Measurements from ENCODE around the gene KREMEN1. TPM values are rescaled to one million over a fixed set of nuclear protein-coding genes. Genes with fewer than 3 reads are reported as not detected.
A peak's percentile ranks its signal among the peaks of the same experiment; 100 is the strongest.

KREMEN1 gene
- total RNA-seq, 1 donor from 2014 or later: 5.8 TPM

GRCh38 chr22:29110946-29111345 is 38.1 kb downstream of the KREMEN1 start:
- DNase-seq (ENCODE audit: low read depth): no peak
- Histone ChIP-seq H3K27me3 (ENCODE audit: control insufficient read depth, insufficient read depth, low read length) (no peaks in the 10 kb centered on the region), H3K4me3 (ENCODE audit: low read depth, low read length) (no peak overlapping the region), H3K36me3 (ENCODE audit: control insufficient read depth, insufficient read depth, low read length) (no peaks in the 10 kb centered on the region)
- FAIRE-seq: no peak
- TF ChIP-seq CTCF (IDR thresholded peaks at IDR 0.05; ENCODE audit: insufficient read depth, low read length, severe bottlenecking): no peak

- H3K36me3 ChIP-seq (ENCODE audit: control insufficient read depth, insufficient read depth, low read length): no peaks in the 10 kb centered on the region
- H3K4me3 ChIP-seq (ENCODE audit: low read depth, low read length): no peak overlapping the region
- no peaks in the 10 kb centered on the region for H3K27me3 ChIP-seq (ENCODE audit: control insufficient read depth, insufficient read depth, low read length)
- no peak for TF ChIP-seq CTCF (IDR thresholded peaks at IDR 0.05; ENCODE audit: insufficient read depth, low read length, severe bottlenecking)
- DNase-seq (ENCODE audit: low read depth): no peak
- no peak for FAIRE-seq
Measured at GRCh38 chr22:29112121-29112520, 39.3 kb downstream of the KREMEN1 start.

- no peak overlapping the region for H3K4me3 ChIP-seq (ENCODE audit: low read depth, low read length)
- H3K27me3 ChIP-seq (ENCODE audit: control insufficient read depth, insufficient read depth, low read length): no peaks in the 10 kb centered on the region
- TF ChIP-seq CTCF (IDR thresholded peaks at IDR 0.05; ENCODE audit: insufficient read depth, low read length, severe bottlenecking): no peak
- DNase-seq (ENCODE audit: low read depth) (no peak), FAIRE-seq (no peak)
- H3K36me3 ChIP-seq (ENCODE audit: control insufficient read depth, insufficient read depth, low read length): no peaks in the 10 kb centered on the region
Measured at GRCh38 chr22:29112681-29113080, 39.8 kb downstream of the KREMEN1 start.

GRCh38 chr22:29113319-29113718 is 40.5 kb downstream of the KREMEN1 start:
- H3K27me3 ChIP-seq (ENCODE audit: control insufficient read depth, insufficient read depth, low read length): no peaks in the 10 kb centered on the region
- H3K36me3 ChIP-seq (ENCODE audit: control insufficient read depth, insufficient read depth, low read length): no peaks in the 10 kb centered on the region
- H3K4me3 ChIP-seq (ENCODE audit: low read depth, low read length): no peak overlapping the region
- no peak for FAIRE-seq
- peak; percentile 40 for DNase-seq (ENCODE audit: low read depth)
- TF ChIP-seq CTCF (IDR thresholded peaks at IDR 0.05; ENCODE audit: insufficient read depth, low read length, severe bottlenecking): no peak

- H3K4me3 ChIP-seq (ENCODE audit: low read depth, low read length): no peak overlapping the region
- FAIRE-seq (no peak), DNase-seq (ENCODE audit: low read depth) (no peak)
- H3K27me3 ChIP-seq (ENCODE audit: control insufficient read depth, insufficient read depth, low read length): no peaks in the 10 kb centered on the region
- H3K36me3 ChIP-seq (ENCODE audit: control insufficient read depth, insufficient read depth, low read length): no peaks in the 10 kb centered on the region
- no peak for TF ChIP-seq CTCF (IDR thresholded peaks at IDR 0.05; ENCODE audit: insufficient read depth, low read length, severe bottlenecking)
Measured at GRCh38 chr22:29114392-29114791, 41.6 kb downstream of the KREMEN1 start.

GRCh38 chr22:29115682-29116288 is 43.0 kb downstream of the KREMEN1 start:
- Histone ChIP-seq H3K36me3 (ENCODE audit: control insufficient read depth, insufficient read depth, low read length) (no peaks in the 10 kb centered on the region), H3K4me3 (ENCODE audit: low read depth, low read length) (no peak overlapping the region), H3K27me3 (ENCODE audit: control insufficient read depth, insufficient read depth, low read length) (no peaks in the 10 kb centered on the region)
- TF ChIP-seq CTCF (IDR thresholded peaks at IDR 0.05; ENCODE audit: insufficient read depth, low read length, severe bottlenecking): no peak
- DNase-seq (ENCODE audit: low read depth): no peak
- no peak for FAIRE-seq

Data from bronchial epithelial cell (primary cell).